Astrocyte (in vitro differentiated cells and primary cell): Measurements from ENCODE around the gene SMIM14.

Experiments used
- CTCF ChIP-seq: IDR thresholded peaks from 2 replicates; pipeline ENCODE4 v1.5.1; 2011; ENCODE audit warnings: low read depth, mild to moderate bottlenecking, inconsistent platforms, low read length, moderate library complexity; ENCODE audit not compliant: insufficient read depth
- EZH2 ChIP-seq: IDR thresholded peaks from 2 replicates; pipeline ENCODE4 v1.6.1; 2012; ENCODE audit warnings: mild to moderate bottlenecking, low read length, inconsistent platforms; ENCODE audit not compliant: insufficient read depth

- TF ChIP-seq CTCF (no peak), EZH2 (no peak)
Measured at GRCh38 chr4:39525822-39526690, 112.6 kb downstream of the SMIM14 start.
